T-cell (primary cell): ENCODE measurements around the gene CXCL16. TPM values are rescaled to one million over a fixed set of nuclear protein-coding genes. Genes with fewer than 3 reads are reported as not detected.
A peak's percentile ranks its signal among the peaks of the same experiment; 100 is the strongest.

Experiments
- ATAC-seq, 4 experiments: fragments of 200-7000 bp in 3 of 4; fragments of 150-1000 bp in 1 of 4; cut with Tn5 transposase; replicated peaks in 1 of 4; 1 replicate in 3 of 4; 2 replicates in 1 of 4; pipeline ENCODE4 v1.10.0; 2021; ENCODE audit warnings: moderate library complexity in 3 of 4, mild to moderate bottlenecking in 2 of 4, moderate number of reproducible peaks in 1 of 4
- CTCF ChIA-PET, 2 donors: fragments of 300-600 bp; sonication (Branson Sonifier 250); formaldehyde crosslinking; loops; one replicate each; lab custom pipeline; 2022; ENCODE audit warnings: antibody characterized with exemption in 2 of 2; lab: Charles Lee
- POLR2A ChIA-PET, 2 donors: fragments of 300-600 bp; sonication (Branson Sonifier 250); formaldehyde crosslinking; loops; one replicate each; lab custom pipeline; 2022; ENCODE audit warnings: antibody characterized with exemption in 2 of 2; lab: Charles Lee
- DNase-seq, 35 experiments: peaks; one replicate each; pipeline versions ENCODE4 v3.0.0 to v3.0.0-alpha.2; 2013 to 2023
- H3K27ac ChIP-seq: one replicate; pipeline ENCODE4 v1.5.1; 2013; ENCODE audit warnings: low read length
- H3K27me3 ChIP-seq, 2 experiments: replicated peaks in 1 of 2; 1 replicate in 1 of 2; 2 replicates in 1 of 2; pipeline versions ENCODE4 v1.6.1 to v1.7.0; 2013; ENCODE audit warnings: low read length in 1 of 2, mixed read lengths in 1 of 2; ENCODE audit not compliant: control insufficient read depth in 2 of 2, insufficient read depth in 2 of 2; ENCODE audit errors: extremely low read depth in 1 of 2
- H3K36me3 ChIP-seq, 2 donors: 1 replicate in 1 of 2; 2 replicates in 1 of 2; pipeline versions ENCODE4 v1.6.1 to v1.7.0; 2013; ENCODE audit warnings: low read length in 1 of 2; ENCODE audit not compliant: control insufficient read depth in 2 of 2, insufficient read depth in 1 of 2; ENCODE audit errors: extremely low read depth in 1 of 2
- H3K4me1 ChIP-seq, 2 experiments: 1 replicate in 1 of 2; 2 replicates in 1 of 2; pipeline versions ENCODE4 v1.6.1 to v1.7.0; 2013; ENCODE audit warnings: low read length in 2 of 2, mixed read lengths in 1 of 2; ENCODE audit not compliant: insufficient read depth in 2 of 2, control insufficient read depth in 1 of 2; ENCODE audit errors: extremely low read depth in 1 of 2
- H3K4me3 ChIP-seq, 2 donors: 1 replicate in 1 of 2; 2 replicates in 1 of 2; pipeline versions ENCODE4 v1.5.1 to v1.7.0; 2013; ENCODE audit warnings: mild to moderate bottlenecking in 2 of 2, low read length in 1 of 2, moderate library complexity in 1 of 2; ENCODE audit not compliant: control insufficient read depth in 1 of 2; ENCODE audit errors: extremely low read depth in 1 of 2
- H3K9me3 ChIP-seq: 2 replicates; pipeline ENCODE4 v1.7.0; 2013
- H3K27ac Mint-ChIP-seq, 2 donors: one replicate each; pipeline ENCODE4 v1.8.0; 2020 to 2021; ENCODE audit warnings: mild to moderate bottlenecking in 2 of 2, mixed read lengths in 2 of 2
- H3K27me3 Mint-ChIP-seq, 2 donors: one replicate each; pipeline ENCODE4 v1.8.0; 2021 to 2022; ENCODE audit warnings: mixed read lengths in 2 of 2
- H3K36me3 Mint-ChIP-seq: one replicate; pipeline ENCODE4 v1.8.0; 2021; ENCODE audit warnings: mixed read lengths
- H3K4me1 Mint-ChIP-seq, 3 donors: one replicate each; pipeline ENCODE4 v1.8.0; 2020 to 2022; ENCODE audit warnings: mixed read lengths in 3 of 3, mild to moderate bottlenecking in 1 of 3
- H3K4me3 Mint-ChIP-seq, 3 donors: one replicate each; pipeline ENCODE4 v1.8.0; 2020 to 2022; ENCODE audit warnings: mild to moderate bottlenecking in 3 of 3, mixed read lengths in 3 of 3, moderate library complexity in 3 of 3
- H3K9me3 Mint-ChIP-seq, 3 donors: one replicate each; pipeline ENCODE4 v1.8.0; 2020 to 2022; ENCODE audit warnings: mixed read lengths in 3 of 3
- WGBS: methylation state at CpG from one replicate; pipeline ENCODE4 v1.1.5; 2013; ENCODE audit warnings: missing lambda C conversion rate; ENCODE audit not compliant: insufficient coverage; 5-methylcytosine and 5-hydroxymethylcytosine counted together
- total RNA-seq, 35 experiments: library from RNA in 6 of 35; stranded (reverse) in 6 of 35; fragments of 120-200 nt in 1 of 35; gene quantifications; one replicate each; pipeline versions ENCODE4 v1.2.1 to v1.2.4 and lab custom pipeline; 2013 to 2026

The CXCL16 gene
- total RNA-seq, 5 donors from 2014 or later (not counting 1 experiment from before 2014, with no cell fraction given): 2.5 to 11.2 (median 3.1) TPM

DNA sequence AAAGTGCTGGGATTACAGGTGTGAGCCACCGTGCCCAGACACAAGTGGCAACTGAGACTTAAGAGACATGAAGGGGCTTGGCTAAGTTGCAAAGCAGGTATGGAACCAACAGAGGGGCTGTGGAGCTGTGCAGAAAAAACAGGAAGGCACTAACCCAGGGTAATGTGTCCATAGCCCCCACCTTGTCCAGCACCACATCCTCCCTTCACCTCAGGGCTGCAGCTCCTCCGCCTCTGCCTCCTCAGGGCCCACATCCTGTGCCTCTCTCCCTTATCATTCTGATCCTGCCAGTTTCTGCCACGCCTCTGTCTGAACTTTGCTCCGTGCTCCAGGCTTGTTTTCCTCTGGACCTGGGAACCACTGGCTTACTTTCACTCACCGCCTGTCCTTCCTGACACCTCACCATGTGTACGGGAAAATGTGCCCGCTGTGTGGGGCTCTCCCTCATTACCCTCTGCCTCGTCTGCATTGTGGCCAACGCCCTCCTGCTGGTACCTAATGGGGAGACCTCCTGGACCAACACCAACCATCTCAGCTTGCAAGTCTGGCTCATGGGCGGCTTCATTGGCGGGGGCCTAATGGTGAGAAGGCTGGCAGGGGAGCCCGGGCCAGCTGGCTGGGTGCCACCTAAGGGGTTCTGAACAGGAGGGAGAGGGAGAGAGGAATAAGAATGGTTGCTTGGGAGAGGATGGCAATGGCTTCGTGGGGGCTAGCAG is 31.9 kb upstream of the CXCL16 start, which contains the start of gene TM4SF5:
Gene TM4SF5, plus strand, starts transcription at position 368 of the 716 bp plus-strand sequence. Its CDS starts 37 bp downstream, at position 405.
- Mint-ChIP-seq H3K4me1 (peaks cover 7 to 9% (median 7%) of the 10 kb centered on the region in 3 donors), H3K36me3 (no peaks in the 10 kb centered on the region), H3K27me3 (peaks cover 4 to 6% of the 10 kb centered on the region in 2 donors), H3K9me3 (no peaks in the 10 kb centered on the region), H3K4me3 (no peak within 1 kb of the TSS), H3K27ac (no peak within 1 kb of the TSS)
- Histone ChIP-seq H3K4me3 (no peak within 1 kb of the TSS), H3K27me3 (peaks cover 0 to 27% of the 10 kb centered on the region in 2 experiments), H3K4me1 (peaks cover 0 to 11% of the 10 kb centered on the region in 2 experiments), H3K9me3 (no peaks in the 10 kb centered on the region), H3K36me3 (no peaks in the 10 kb centered on the region), H3K27ac (no peak within 1 kb of the TSS)
- 45% methylated on average over 10 of the region's 13 CpGs for WGBS
- CTCF ChIA-PET: no interaction called here
- POLR2A ChIA-PET: no interaction called here
- DNase-seq: no peak
- peak; percentile 44 to 83 (median 70) for ATAC-seq

DNA sequence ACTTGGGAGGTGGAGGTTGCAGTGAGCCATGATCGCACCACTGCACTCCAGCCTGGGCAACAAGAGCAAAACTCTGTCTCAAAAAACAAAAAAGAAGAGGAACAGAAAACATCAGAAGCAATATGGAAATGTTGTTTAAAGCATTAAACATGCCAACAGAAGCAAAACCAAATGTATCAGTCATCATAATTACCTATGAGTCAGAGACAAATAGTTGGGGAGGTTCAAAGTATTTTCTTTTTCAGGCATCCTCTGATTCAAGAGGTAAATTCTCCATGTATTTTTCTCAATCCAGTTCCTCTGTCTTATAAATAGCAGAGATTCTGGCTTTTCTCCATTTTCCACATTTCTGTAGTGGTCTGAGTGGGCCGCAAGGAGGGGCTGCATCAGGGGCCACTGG is 29.9 kb upstream of the CXCL16 start:
- DNase-seq (no peak), ATAC-seq (no peak)
- peaks cover 0 to 11% of the 10 kb centered on the region in 2 experiments for H3K4me1 ChIP-seq
- H3K36me3 ChIP-seq: no peaks in the 10 kb centered on the region
- ChIA-PET POLR2A (interaction anchor here in 1 of 2 donors (0.6 kb wide), 1 partner anchor 126 kb away, joined by 13 read pairs; no protein-coding TSS in a partner anchor), CTCF (no interaction called here)
- Mint-ChIP-seq H3K36me3 (no peaks in the 10 kb centered on the region), H3K4me3 (no peak overlapping the region), H3K27me3 (peaks cover 4 to 5% of the 10 kb centered on the region in 2 donors), H3K9me3 (no peaks in the 10 kb centered on the region), H3K4me1 (peaks cover 7 to 9% (median 7%) of the 10 kb centered on the region in 3 donors), H3K27ac (no peak overlapping the region)
- H3K9me3 ChIP-seq: no peaks in the 10 kb centered on the region
- no peak overlapping the region for H3K27ac ChIP-seq
- 100% methylated on average over 2 of the region's 2 CpGs for WGBS
- peaks cover 0 to 27% of the 10 kb centered on the region in 2 experiments for H3K27me3 ChIP-seq
- no peak overlapping the region for H3K4me3 ChIP-seq

DNA sequence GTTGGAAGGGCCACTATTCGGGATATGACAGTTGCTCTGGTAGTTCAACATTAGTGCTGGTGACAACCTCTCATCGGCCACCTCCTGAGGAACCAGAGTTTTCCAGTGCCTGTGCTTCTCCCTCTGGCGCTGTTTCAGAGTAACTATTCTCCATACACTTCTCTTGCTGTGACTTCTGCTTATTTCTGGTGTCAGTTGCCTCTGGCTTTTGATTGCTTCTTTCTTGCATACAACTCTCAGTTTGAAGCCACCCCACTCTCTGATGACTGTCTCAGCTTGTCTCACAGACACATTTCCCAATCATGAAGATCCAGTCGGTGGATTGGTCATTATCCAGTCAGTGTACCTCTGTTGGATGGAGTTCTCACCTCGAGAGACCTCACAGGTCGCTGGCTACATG is 28.6 kb upstream of the CXCL16 start:
- CTCF ChIA-PET: no interaction called here
- Histone ChIP-seq H3K4me3 (no peak overlapping the region), H3K4me1 (peaks cover 0 to 11% of the 10 kb centered on the region in 2 experiments), H3K27me3 (peaks cover 0 to 27% of the 10 kb centered on the region in 2 experiments), H3K9me3 (no peaks in the 10 kb centered on the region), H3K36me3 (no peaks in the 10 kb centered on the region), H3K27ac (no peak overlapping the region)
- Mint-ChIP-seq H3K36me3 (no peaks in the 10 kb centered on the region), H3K4me3 (no peak overlapping the region), H3K27me3 (peaks cover 4 to 7% of the 10 kb centered on the region in 2 donors), H3K4me1 (peaks cover 7 to 9% (median 7%) of the 10 kb centered on the region in 3 donors), H3K9me3 (no peaks in the 10 kb centered on the region), H3K27ac (no peak overlapping the region)
- DNase-seq: no peak
- no peak for ATAC-seq
- 96% methylated on average over 3 of the region's 6 CpGs for WGBS
- POLR2A ChIA-PET: no interaction called here

DNA sequence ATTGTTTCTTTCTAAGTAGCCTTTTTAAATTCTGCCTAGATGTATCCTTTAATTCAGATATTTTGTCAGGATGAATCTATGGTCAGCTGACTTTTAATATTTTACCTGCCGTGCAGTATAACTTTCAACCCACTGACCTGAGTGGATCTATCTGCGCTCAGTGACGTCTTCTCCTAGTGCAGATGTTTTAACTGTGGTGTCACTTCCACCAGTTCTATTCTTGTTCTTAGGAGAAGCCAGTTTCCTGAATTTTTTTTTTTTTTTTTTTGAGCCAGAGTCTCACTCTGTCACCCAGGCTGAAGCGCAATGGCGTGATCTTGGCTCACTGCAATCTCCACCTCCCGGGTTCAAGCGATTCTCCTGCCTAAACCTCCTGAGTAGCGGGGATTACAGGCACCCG is 27.0 kb upstream of the CXCL16 start:
- H3K27ac ChIP-seq: no peak overlapping the region
- Mint-ChIP-seq H3K4me1 (peaks cover 4 to 5% (median 4%) of the 10 kb centered on the region in 3 donors), H3K27me3 (peaks cover 4 to 7% of the 10 kb centered on the region in 2 donors), H3K4me3 (no peak overlapping the region), H3K36me3 (no peaks in the 10 kb centered on the region), H3K27ac (no peak overlapping the region), H3K9me3 (no peaks in the 10 kb centered on the region)
- DNase-seq (no peak), ATAC-seq (no peak)
- peaks cover 0 to 7% of the 10 kb centered on the region in 2 experiments for H3K4me1 ChIP-seq
- WGBS: 100% methylated on average over 5 of the region's 9 CpGs
- H3K36me3 ChIP-seq: no peaks in the 10 kb centered on the region
- CTCF ChIA-PET: no interaction called here
- POLR2A ChIA-PET: interaction anchor here in 1 of 2 donors (0.7 kb wide), 1 partner anchor 79 kb away, joined by 10 read pairs; no protein-coding TSS in a partner anchor
- H3K4me3 ChIP-seq: no peak overlapping the region
- H3K27me3 ChIP-seq: peaks cover 0 to 17% of the 10 kb centered on the region in 2 experiments
- no peaks in the 10 kb centered on the region for H3K9me3 ChIP-seq

DNA sequence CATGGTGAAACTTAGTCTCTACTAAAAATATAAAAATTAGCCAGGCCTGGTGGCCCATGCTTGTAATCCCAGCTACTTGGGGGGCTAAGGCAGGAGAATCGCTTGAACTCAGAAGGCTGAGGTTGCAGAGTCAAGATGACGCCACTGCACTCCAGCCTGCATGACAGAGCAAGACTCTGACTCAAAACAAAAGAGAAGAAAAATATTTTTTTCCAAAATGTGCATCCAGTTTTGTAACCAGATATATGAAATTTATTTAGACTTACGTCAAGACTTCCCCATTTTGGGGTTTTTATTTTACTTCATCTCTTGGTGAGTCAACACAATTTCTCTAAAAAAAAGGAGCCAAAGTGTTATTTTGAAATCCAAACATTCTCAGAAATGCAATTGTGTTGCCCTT is 26.5 kb upstream of the CXCL16 start:
- H3K27me3 Mint-ChIP-seq: peaks cover 4 to 7% of the 10 kb centered on the region in 2 donors
- peaks cover 0 to under 1% (median 0%) of the 10 kb centered on the region in 3 donors for H3K4me1 Mint-ChIP-seq
- Histone ChIP-seq H3K36me3 (no peaks in the 10 kb centered on the region), H3K9me3 (no peaks in the 10 kb centered on the region), H3K27ac (no peak overlapping the region), H3K4me1 (peaks cover 0 to 1% of the 10 kb centered on the region in 2 experiments), H3K4me3 (no peak overlapping the region), H3K27me3 (peaks cover 0 to 13% of the 10 kb centered on the region in 2 experiments)
- ChIA-PET CTCF (no interaction called here), POLR2A (no interaction called here)
- H3K36me3 Mint-ChIP-seq: no peaks in the 10 kb centered on the region
- no peak overlapping the region for H3K4me3 Mint-ChIP-seq
- H3K9me3 Mint-ChIP-seq: no peaks in the 10 kb centered on the region
- ATAC-seq: no peak
- WGBS: no CpG with 5 or more reads among the region's 3 CpGs
- DNase-seq: no peak
- H3K27ac Mint-ChIP-seq: no peak overlapping the region

DNA sequence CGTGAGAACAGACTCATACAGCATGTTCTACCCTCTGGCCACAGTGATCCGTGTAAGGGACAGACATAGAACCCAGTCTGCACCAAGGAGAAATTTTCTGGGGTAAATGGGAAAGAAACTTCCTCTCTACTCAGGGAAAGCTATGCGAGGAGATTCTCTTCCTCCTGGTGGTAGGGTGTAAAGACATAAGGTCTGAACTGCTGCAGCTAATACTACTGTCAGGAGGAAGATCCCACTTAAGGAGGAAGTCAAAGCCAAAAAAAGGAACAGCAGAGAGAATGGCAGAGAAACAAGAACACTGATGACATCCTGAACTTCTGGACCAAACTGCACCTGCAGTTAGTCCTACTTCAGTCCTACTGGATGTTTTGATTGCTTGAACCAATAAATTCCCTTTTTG is 24.9 kb upstream of the CXCL16 start:
- H3K4me3 Mint-ChIP-seq: no peak overlapping the region
- H3K27me3 Mint-ChIP-seq: peaks cover 4 to 8% of the 10 kb centered on the region in 2 donors
- no CpG with 5 or more reads among the region's 3 CpGs for WGBS
- Histone ChIP-seq H3K36me3 (no peaks in the 10 kb centered on the region), H3K27ac (no peak overlapping the region), H3K4me3 (no peak overlapping the region), H3K4me1 (no peaks in the 10 kb centered on the region), H3K9me3 (no peaks in the 10 kb centered on the region), H3K27me3 (peaks cover 0 to 10% of the 10 kb centered on the region in 2 experiments)
- ATAC-seq: no peak
- no peaks in the 10 kb centered on the region for H3K9me3 Mint-ChIP-seq
- ChIA-PET CTCF (interaction anchor here in 1 of 2 donors (0.7 kb wide), 1 partner anchor 9 kb away, joined by 3 read pairs; no protein-coding TSS in a partner anchor), POLR2A (no interaction called here)
- H3K27ac Mint-ChIP-seq: no peak overlapping the region
- no peak for DNase-seq
- H3K36me3 Mint-ChIP-seq: no peaks in the 10 kb centered on the region
- no peaks in the 10 kb centered on the region for H3K4me1 Mint-ChIP-seq
